Activated T-cell treated with anti-CD3 and anti-CD28 coated beads, Interleukin-2, amount 50 U/mL, for 24 hours (primary cell): Measurements from ENCODE around the gene DLAT.
A peak's percentile ranks its signal among the peaks of the same experiment; 100 is the strongest.

Experiments
- DNase-seq: peaks from one replicate; pipeline ENCODE4 v3.0.0-alpha.2; 2020
- H3K27ac Mint-ChIP-seq: 2 replicates; pipeline ENCODE4 v1.8.0; 2020; ENCODE audit warnings: mild to moderate bottlenecking, mixed read lengths
- H3K27me3 Mint-ChIP-seq: 2 replicates; pipeline ENCODE4 v1.8.0; 2020; ENCODE audit warnings: mixed read lengths
- H3K36me3 Mint-ChIP-seq: 2 replicates; pipeline ENCODE4 v1.8.0; 2020; ENCODE audit warnings: low read depth, mixed read lengths
- H3K4me1 Mint-ChIP-seq: 2 replicates; pipeline ENCODE4 v1.8.0; 2020; ENCODE audit warnings: low read depth, mixed read lengths
- H3K4me3 Mint-ChIP-seq: 2 replicates; pipeline ENCODE4 v1.8.0; 2020; ENCODE audit warnings: mild to moderate bottlenecking, moderate library complexity, mixed read lengths
- H3K9me3 Mint-ChIP-seq: 2 replicates; pipeline ENCODE4 v1.8.0; 2020; ENCODE audit warnings: mixed read lengths

The DLAT gene

DNA sequence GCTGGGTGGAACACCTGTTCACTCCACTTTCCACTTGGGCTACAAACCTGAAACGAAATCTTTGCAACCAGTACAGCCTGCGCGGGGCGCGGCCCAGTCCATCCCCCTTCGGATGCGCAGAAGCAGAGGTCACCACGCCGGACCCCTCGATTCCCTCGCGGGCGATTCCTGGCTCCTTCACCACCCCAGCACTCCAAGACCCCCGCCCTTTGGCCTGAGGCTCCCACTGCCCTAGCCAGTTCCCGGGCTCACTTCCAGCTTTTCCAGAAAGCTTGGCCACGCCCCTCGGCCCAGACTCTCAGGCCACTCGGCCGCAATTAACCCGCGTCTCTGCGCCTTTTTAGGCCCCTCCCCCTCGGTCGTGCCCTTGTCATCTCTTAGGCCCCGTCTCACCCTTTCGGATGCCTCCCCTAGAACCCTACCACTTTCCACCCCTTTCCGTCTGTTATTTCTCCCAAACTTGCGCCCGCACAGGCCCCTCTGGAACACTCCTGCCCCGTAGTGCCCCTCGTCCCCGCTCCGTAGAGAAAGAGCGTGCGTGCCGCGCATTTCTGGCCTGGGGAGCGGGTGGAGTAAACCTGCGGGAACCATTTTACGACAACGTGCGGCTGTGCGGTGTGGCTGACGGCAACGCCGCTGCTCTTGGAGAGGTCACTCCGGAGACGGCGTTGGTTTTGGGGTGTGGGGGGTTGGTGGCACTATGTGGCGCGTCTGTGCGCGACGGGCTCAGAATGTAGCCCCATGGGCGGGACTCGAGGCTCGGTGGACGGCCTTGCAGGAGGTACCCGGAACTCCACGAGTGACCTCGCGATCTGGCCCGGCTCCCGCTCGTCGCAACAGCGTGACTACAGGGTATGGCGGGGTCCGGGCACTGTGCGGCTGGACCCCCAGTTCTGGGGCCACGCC lies at the start of gene DLAT:
DLAT (plus strand) TSS at position 636 of the 906 bp plus-strand sequence; CDS start at position 701, 65 bp downstream.
- H3K4me3 Mint-ChIP-seq: peak within 1 kb of the TSS; percentile 100
- no peaks in the 10 kb centered on the region for H3K9me3 Mint-ChIP-seq
- H3K36me3 Mint-ChIP-seq: peaks cover 70% of the 10 kb centered on the region
- H3K4me1 Mint-ChIP-seq: peaks cover 32% of the 10 kb centered on the region
- peak; percentile 92 for DNase-seq
- no peaks in the 10 kb centered on the region for H3K27me3 Mint-ChIP-seq
- peak within 1 kb of the TSS; percentile 100 for H3K27ac Mint-ChIP-seq

- H3K27ac Mint-ChIP-seq: peak overlapping the region; percentile 19
- peaks cover 37% of the 10 kb centered on the region for H3K27me3 Mint-ChIP-seq
- peak overlapping the region; percentile 49 for H3K4me3 Mint-ChIP-seq
- H3K4me1 Mint-ChIP-seq: peaks cover 14% of the 10 kb centered on the region
- H3K9me3 Mint-ChIP-seq: no peaks in the 10 kb centered on the region
- no peak for DNase-seq
- H3K36me3 Mint-ChIP-seq: no peaks in the 10 kb centered on the region
Measured at GRCh38 chr11:111976119-111976766, 49.0 kb upstream of the DLAT start.

GRCh38 chr11:111976767-111977145 lies 48.5 kb upstream of the DLAT start:
- H3K27me3 Mint-ChIP-seq: peaks cover 37% of the 10 kb centered on the region
- peaks cover 14% of the 10 kb centered on the region for H3K4me1 Mint-ChIP-seq
- H3K9me3 Mint-ChIP-seq: no peaks in the 10 kb centered on the region
- peak overlapping the region; percentile 19 for H3K27ac Mint-ChIP-seq
- peak overlapping the region; percentile 49 for H3K4me3 Mint-ChIP-seq
- H3K36me3 Mint-ChIP-seq: no peaks in the 10 kb centered on the region
- DNase-seq: no peak

- no peak overlapping the region for H3K27ac Mint-ChIP-seq
- peaks cover 37% of the 10 kb centered on the region for H3K27me3 Mint-ChIP-seq
- H3K4me1 Mint-ChIP-seq: peaks cover 17% of the 10 kb centered on the region
- peak overlapping the region; percentile 73 for H3K4me3 Mint-ChIP-seq
- no peaks in the 10 kb centered on the region for H3K9me3 Mint-ChIP-seq
- H3K36me3 Mint-ChIP-seq: no peaks in the 10 kb centered on the region
- peak; percentile 58 for DNase-seq
Measured at GRCh38 chr11:111977146-111978027, 47.8 kb upstream of the DLAT start.

GRCh38 chr11:111978028-111978771 lies 47.0 kb upstream of the DLAT start:
- Mint-ChIP-seq H3K9me3 (no peaks in the 10 kb centered on the region), H3K4me1 (peaks cover 17% of the 10 kb centered on the region), H3K27ac (no peak overlapping the region), H3K27me3 (peaks cover 37% of the 10 kb centered on the region), H3K4me3 (peak overlapping the region; percentile 73), H3K36me3 (no peaks in the 10 kb centered on the region)
- DNase-seq: no peak

DNA sequence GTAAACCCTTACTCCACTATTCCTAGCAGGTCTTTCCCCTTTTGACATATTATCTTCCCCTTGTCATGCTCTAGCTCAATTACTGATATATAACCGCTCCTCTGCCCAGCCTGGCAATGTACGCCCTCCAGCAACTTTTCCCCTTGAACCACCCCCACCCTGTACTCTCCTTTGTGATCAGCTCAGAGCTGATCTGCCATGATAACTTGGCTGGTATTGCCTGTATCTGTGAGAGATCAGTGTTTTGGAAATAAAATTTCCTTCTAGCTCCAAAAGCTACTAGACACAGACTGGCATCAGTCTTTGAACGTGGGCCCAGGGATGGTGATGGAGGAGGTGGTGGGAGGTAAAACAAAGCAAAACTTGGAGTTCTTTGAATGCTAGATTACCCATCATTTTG lies 45.1 kb upstream of the DLAT start:
- Mint-ChIP-seq H3K27ac (no peak overlapping the region), H3K9me3 (no peaks in the 10 kb centered on the region), H3K36me3 (no peaks in the 10 kb centered on the region), H3K4me1 (peaks cover 17% of the 10 kb centered on the region), H3K27me3 (peaks cover 37% of the 10 kb centered on the region), H3K4me3 (no peak overlapping the region)
- no peak for DNase-seq

DNA sequence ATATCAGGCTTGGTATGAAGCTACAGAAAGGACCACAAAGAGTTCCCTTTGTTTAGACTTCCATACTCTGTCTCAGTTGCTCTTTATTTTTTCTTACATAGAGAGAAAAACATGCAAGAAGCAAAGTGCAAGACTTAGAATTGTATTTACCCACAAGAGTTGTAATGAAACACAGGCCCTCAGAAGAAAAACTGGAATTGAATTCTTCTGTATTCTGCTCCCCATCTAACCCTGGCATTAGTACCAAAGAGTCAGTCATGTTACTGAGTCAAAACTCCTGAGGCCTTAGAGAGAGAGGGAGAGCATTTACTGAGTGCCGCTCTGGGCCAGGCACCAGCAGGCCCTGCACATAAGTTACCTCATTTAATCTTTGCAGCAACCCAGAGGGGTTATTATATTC lies 43.9 kb upstream of the DLAT start:
- no peak for DNase-seq
- Mint-ChIP-seq H3K27me3 (peaks cover 37% of the 10 kb centered on the region), H3K4me3 (no peak overlapping the region), H3K36me3 (no peaks in the 10 kb centered on the region), H3K9me3 (no peaks in the 10 kb centered on the region), H3K27ac (no peak overlapping the region), H3K4me1 (peaks cover 14% of the 10 kb centered on the region)

DNA sequence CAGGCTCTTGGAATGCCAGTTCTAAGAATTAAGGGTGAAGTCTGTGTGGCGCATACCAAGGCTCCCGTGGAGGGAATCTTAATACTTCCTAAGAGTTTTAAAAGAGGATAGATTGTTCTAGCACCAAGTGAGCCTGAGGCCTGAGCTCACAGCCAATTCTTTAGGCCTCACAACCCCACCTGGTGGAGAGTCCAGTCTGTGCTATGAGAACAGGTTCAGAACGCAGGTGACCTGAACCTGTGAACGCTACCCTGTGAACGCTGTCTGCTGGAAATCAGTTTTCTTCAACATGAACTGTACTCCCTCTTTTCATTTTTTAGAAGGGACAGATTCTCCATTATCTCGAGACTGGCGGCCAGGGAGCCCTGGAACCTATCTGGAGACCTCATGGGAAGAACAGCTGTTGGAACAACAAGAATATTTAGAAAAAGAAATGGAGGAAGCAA lies 43.2 kb upstream of the DLAT start:
- no peak overlapping the region for H3K4me3 Mint-ChIP-seq
- H3K9me3 Mint-ChIP-seq: no peaks in the 10 kb centered on the region
- DNase-seq: peak; percentile 51
- no peak overlapping the region for H3K27ac Mint-ChIP-seq
- H3K36me3 Mint-ChIP-seq: peaks cover 4% of the 10 kb centered on the region
- peaks cover 10% of the 10 kb centered on the region for H3K4me1 Mint-ChIP-seq
- H3K27me3 Mint-ChIP-seq: peaks cover 32% of the 10 kb centered on the region

GRCh38 chr11:111982541-111983186 lies 42.5 kb upstream of the DLAT start:
- no peak overlapping the region for H3K27ac Mint-ChIP-seq
- peaks cover 7% of the 10 kb centered on the region for H3K4me1 Mint-ChIP-seq
- H3K27me3 Mint-ChIP-seq: peaks cover 29% of the 10 kb centered on the region
- peaks cover 4% of the 10 kb centered on the region for H3K36me3 Mint-ChIP-seq
- no peak for DNase-seq
- no peak overlapping the region for H3K4me3 Mint-ChIP-seq
- no peaks in the 10 kb centered on the region for H3K9me3 Mint-ChIP-seq

GRCh38 chr11:111983187-111983986 lies 41.8 kb upstream of the DLAT start:
- no peak for DNase-seq
- Mint-ChIP-seq H3K27me3 (peaks cover 22% of the 10 kb centered on the region), H3K4me3 (no peak overlapping the region), H3K4me1 (peaks cover 3% of the 10 kb centered on the region), H3K36me3 (peaks cover 4% of the 10 kb centered on the region), H3K27ac (no peak overlapping the region), H3K9me3 (no peaks in the 10 kb centered on the region)

- Mint-ChIP-seq H3K27me3 (no peaks in the 10 kb centered on the region), H3K4me1 (peaks cover 3% of the 10 kb centered on the region), H3K27ac (no peak overlapping the region), H3K9me3 (no peaks in the 10 kb centered on the region), H3K4me3 (no peak overlapping the region), H3K36me3 (peaks cover 8% of the 10 kb centered on the region)
- no peak for DNase-seq
Measured at GRCh38 chr11:111986589-111986988, 38.6 kb upstream of the DLAT start.

- no peak overlapping the region for H3K27ac Mint-ChIP-seq
- H3K36me3 Mint-ChIP-seq: peaks cover 23% of the 10 kb centered on the region
- no peaks in the 10 kb centered on the region for H3K27me3 Mint-ChIP-seq
- no peak for DNase-seq
- H3K4me3 Mint-ChIP-seq: no peak overlapping the region
- no peaks in the 10 kb centered on the region for H3K9me3 Mint-ChIP-seq
- no peaks in the 10 kb centered on the region for H3K4me1 Mint-ChIP-seq
Measured at GRCh38 chr11:111990381-111990780, 34.8 kb upstream of the DLAT start.
